AG09309 (cell line): Measurements from ENCODE around the gene DLG2.

Experiments used
- DNase-seq: peaks from one replicate; pipeline ENCODE4 v3.0.0-alpha.2; 2010; ENCODE audit warnings: low read depth
- H3K4me3 ChIP-seq: 2 replicates; pipeline ENCODE4 v1.5.1; 2011; ENCODE audit warnings: mild to moderate bottlenecking, low read depth, low read length, moderate library complexity; ENCODE audit not compliant: control insufficient read depth
- CTCF ChIP-seq: IDR thresholded peaks from 2 replicates; pipeline ENCODE4 v1.5.1; 2011; ENCODE audit warnings: mild to moderate bottlenecking, low read depth, low read length, inconsistent platforms; ENCODE audit not compliant: insufficient read depth, control insufficient read depth; ENCODE audit errors: missing control alignments

The DLG2 gene

GRCh38 chr11:85164743-85165142 lies 462.4 kb downstream of the DLG2 start:
- no peak overlapping the region for H3K4me3 ChIP-seq
- DNase-seq, result no peak
- no peak for TF ChIP-seq CTCF

GRCh38 chr11:85154294-85154693 lies 472.9 kb downstream of the DLG2 start:
- H3K4me3 ChIP-seq, result no peak overlapping the region
- DNase-seq, result no peak
- TF ChIP-seq CTCF, result no peak

- no peak for DNase-seq
- TF ChIP-seq CTCF, result no peak
- no peak overlapping the region for H3K4me3 ChIP-seq
Observed at GRCh38 chr11:85137597-85137996, 489.5 kb downstream of the DLG2 start.

GRCh38 chr11:85133636-85134035 lies 493.5 kb downstream of the DLG2 start:
- no peak for TF ChIP-seq CTCF
- no peak for DNase-seq
- no peak overlapping the region for H3K4me3 ChIP-seq

- DNase-seq, result no peak
- no peak overlapping the region for H3K4me3 ChIP-seq
- no peak for TF ChIP-seq CTCF
Observed at GRCh38 chr11:85132851-85133585, 494.1 kb downstream of the DLG2 start.

- DNase-seq, result no peak
- TF ChIP-seq CTCF, result no peak
- no peak overlapping the region for H3K4me3 ChIP-seq
Observed at GRCh38 chr11:85127349-85127748, 499.8 kb downstream of the DLG2 start.
